ENCODE results near the gene MAST2.
"Not testable (repeated sequence)": the region's sequence is repeated elsewhere in the genome, so short reads cannot be mapped to it uniquely, and the experiment has no call there.

The MAST2 gene

GRCh38 chr1:45934947-45935346 lies 131.5 kb downstream of the MAST2 start:
- ChIA-PET CTCF (no interaction called here), POLR2A (no interaction called here)
- TF ChIP-seq CTCF (IDR thresholded peaks at IDR 0.05; ENCODE audit: control extremely low read depth, extremely low read depth, low read depth, missing control alignments): no peak
- no peak for DNase-seq (ENCODE audit: extremely low spot score)

GRCh38 chr1:45938029-45938428 lies 134.6 kb downstream of the MAST2 start:
- POLR2A ChIA-PET: no interaction called here
- DNase-seq (ENCODE audit: extremely low spot score): no peak
- CTCF ChIA-PET: no interaction called here
- no peak for TF ChIP-seq CTCF (IDR thresholded peaks at IDR 0.05; ENCODE audit: control extremely low read depth, extremely low read depth, low read depth, missing control alignments)

GRCh38 chr1:45942411-45942810 lies 139.0 kb downstream of the MAST2 start:
- no peak for DNase-seq (ENCODE audit: extremely low spot score)
- ChIA-PET POLR2A (no interaction called here), CTCF (interaction anchor here (1.1 to 1.2 kb wide), 2 partner anchors 8 to 63 kb away, joined by 3 read pairs; no protein-coding TSS in a partner anchor)
- no peak for TF ChIP-seq CTCF (IDR thresholded peaks at IDR 0.05; ENCODE audit: control extremely low read depth, extremely low read depth, low read depth, missing control alignments)

- CTCF ChIA-PET: no interaction called here
- no peak for TF ChIP-seq CTCF (IDR thresholded peaks at IDR 0.05; ENCODE audit: control extremely low read depth, extremely low read depth, low read depth, missing control alignments)
- POLR2A ChIA-PET: no interaction called here
- DNase-seq (ENCODE audit: extremely low spot score): no peak
These were observed 139.8 kb downstream of the MAST2 start for GRCh38 chr1:45943185-45943584.

- no peak for DNase-seq (ENCODE audit: extremely low spot score)
- POLR2A ChIA-PET: interaction anchor here (0.7 kb wide), 1 partner anchor 173 kb away, joined by 3 read pairs; no protein-coding TSS in a partner anchor
- CTCF ChIA-PET: interaction anchor here (1.0 kb wide), 1 partner anchor 12 kb away, joined by 4 read pairs; no protein-coding TSS in a partner anchor
These were observed 142.0 kb downstream of the MAST2 start for GRCh38 chr1:45945426-45945825.

GRCh38 chr1:45949462-45949861 lies 146.1 kb downstream of the MAST2 start:
- POLR2A ChIA-PET; DNase-seq (ENCODE audit: extremely low spot score): not testable (repeated sequence)
- CTCF ChIA-PET: interaction anchor here (1.1 to 1.2 kb wide), 2 partner anchors 10 to 59 kb away, joined by 4 read pairs; no protein-coding TSS in a partner anchor

More at GRCh38 chr1:45945426-45945825, 142.0 kb downstream of the MAST2 start:
- TF ChIP-seq CTCF (IDR thresholded peaks at IDR 0.05; ENCODE audit: control extremely low read depth, extremely low read depth, low read depth, missing control alignments): no peak

GRCh38 chr1:45952072-45952471 lies 148.7 kb downstream of the MAST2 start:
- DNase-seq (ENCODE audit: extremely low spot score): no peak
- TF ChIP-seq CTCF (IDR thresholded peaks at IDR 0.05; ENCODE audit: control extremely low read depth, extremely low read depth, low read depth, missing control alignments): no peak
- ChIA-PET POLR2A (no interaction called here), CTCF (interaction anchor here (1.0 to 1.9 kb wide), 2 partner anchors 8 to 22 kb away, joined by 3 to 8 read pairs; no protein-coding TSS in a partner anchor)
